Middle frontal gyrus (tissue), 1 donor: ENCODE data around the gene UTP25.
"Not testable (repeated sequence)": the region's sequence is repeated elsewhere in the genome, so short reads cannot be mapped to it uniquely, and the experiment has no call there.

Experiments
- DNase-seq: peaks from one replicate; pipeline ENCODE4 v3.0.0-alpha.2; 2015; ENCODE audit warnings: low spot score; ENCODE audit errors: extremely low spot score

UTP25 gene

GRCh38 chr1:209871430-209871829 is 43.7 kb downstream of the UTP25 start:
- DNase-seq: no peak

DNA sequence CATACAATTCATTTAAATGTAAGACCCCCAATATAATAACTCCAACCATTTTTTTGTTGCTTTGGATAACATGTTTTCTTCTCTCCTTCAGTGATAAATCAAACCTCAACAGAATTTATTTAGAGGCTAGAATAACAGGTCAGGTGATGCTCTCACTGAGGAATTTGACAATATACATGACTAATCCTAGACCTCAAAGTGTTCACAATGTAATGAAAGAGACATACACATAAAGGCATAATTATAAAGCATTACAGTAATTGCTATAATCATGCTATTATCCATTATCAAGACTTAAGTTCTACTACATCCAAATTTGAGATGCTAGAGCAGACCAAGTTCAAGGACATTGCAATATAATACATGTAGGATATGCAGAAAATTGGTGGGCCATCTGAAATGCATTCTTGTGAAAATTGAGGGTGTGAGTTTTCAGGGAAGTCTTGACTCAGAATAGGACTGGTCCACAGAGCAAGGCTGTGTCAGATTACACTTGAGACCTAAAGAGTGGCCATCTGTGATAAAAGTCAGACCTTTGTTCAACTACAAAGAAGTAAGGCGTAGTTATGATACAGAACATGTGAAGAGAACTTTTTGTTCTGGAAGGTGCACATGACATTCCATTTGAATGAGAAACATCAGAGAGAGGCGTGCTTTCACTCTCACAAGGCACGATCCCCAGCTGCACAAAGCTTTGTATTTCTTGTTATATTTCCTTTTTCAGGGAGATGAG is 45.5 kb downstream of the UTP25 start:
- DNase-seq: no peak

DNA sequence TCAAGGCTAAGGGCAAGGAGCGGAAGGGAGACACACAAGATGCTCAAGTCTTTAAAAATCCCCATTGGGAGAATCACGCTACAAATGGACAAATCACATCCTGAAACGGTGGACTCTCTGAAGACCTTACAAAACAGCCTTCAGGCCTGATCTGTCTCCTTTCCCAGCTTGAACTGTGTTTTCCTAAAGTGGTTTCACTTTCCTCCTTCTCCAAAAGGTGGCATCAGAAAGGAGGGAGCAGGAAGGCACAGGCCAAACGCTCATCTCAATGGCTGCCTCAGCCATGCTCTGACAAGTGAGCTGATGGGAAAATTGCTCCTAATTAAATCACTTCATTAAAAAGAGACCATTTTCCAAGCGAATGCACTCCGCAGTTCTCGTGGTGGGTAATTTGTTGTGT is 47.7 kb downstream of the UTP25 start:
- DNase-seq: no peak

DNA sequence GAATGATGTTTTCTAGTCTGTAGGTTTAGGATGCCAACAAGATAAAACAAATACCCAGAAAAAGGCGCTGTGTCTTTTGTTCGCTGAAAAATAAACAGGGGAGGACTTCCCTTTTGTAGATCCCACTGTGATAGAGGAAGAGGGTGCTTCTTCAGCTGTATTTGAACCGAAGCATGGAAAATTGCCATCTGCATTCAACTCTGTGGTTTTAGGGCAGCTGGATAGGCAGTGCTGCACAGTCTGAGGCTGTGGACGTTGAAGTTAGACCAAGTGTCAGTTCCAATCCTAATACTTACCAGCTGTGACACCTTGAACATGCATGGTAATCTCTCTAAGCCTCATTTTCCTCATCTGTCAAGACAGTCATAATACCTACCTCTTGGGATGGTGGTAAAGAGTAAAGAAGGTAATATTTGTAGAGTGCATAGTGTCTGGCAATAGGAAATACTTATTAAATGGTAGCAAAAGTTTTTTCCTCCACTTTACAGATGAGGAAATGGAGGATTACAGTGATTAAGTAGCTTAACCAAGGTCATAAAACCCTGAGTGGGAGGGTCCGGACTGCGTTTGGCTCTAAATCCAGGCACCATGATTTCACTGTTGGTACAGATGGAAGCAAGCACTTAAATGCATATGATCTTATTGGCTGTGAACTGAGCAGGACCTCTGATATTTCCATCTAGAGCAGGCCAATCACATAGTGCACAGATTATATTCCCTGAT is 48.5 kb downstream of the UTP25 start:
- no peak for DNase-seq

- no peak for DNase-seq
Observed at GRCh38 chr1:209877087-209877764, 49.5 kb downstream of the UTP25 start.

DNA sequence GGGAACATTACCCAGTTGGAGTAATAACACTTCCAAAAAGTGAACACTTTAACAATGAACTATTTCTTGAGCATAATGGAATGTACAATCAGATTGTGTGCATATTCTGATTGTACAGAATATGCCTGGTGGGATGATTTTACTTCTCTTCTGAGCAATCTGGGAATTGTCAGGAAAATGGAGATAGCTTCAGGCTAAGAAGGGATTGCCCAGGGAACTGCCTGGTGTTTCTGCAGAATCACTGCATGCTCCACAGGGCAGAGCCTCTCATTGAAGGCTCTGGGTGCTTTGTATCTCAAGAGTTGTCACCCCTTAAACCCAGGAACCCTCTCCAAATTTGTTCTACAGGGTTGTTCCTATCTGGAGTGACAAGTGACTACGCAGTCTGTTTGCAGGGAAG is 51.2 kb downstream of the UTP25 start:
- no peak for DNase-seq

DNA sequence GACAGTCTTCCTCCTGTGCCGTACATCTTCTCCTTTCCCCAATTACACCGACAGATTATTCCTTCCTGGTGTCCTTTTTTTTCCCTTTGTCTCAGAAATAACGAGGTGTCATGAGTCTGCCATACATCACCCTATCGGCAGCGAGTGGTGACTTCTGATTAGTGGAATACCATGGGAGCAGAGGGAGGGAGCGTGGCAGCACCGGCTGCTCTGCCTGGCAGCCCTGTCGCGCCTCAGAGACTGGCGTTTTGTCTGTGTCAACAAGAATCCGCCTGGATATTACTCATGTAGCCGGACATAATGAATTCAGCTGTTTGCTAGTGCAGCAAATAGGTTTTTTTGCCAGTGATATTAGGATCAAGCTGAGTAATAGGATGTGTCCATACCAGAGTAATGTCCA is 51.8 kb downstream of the UTP25 start:
- peak; percentile 60 for DNase-seq

- no peak for DNase-seq
Observed at GRCh38 chr1:209880031-209880430, 52.3 kb downstream of the UTP25 start.

GRCh38 chr1:209881619-209882018 is 53.8 kb downstream of the UTP25 start:
- no peak for DNase-seq

- DNase-seq: no peak
Observed at GRCh38 chr1:209882286-209882685, 54.5 kb downstream of the UTP25 start.

- DNase-seq: no peak
Observed at GRCh38 chr1:209882942-209883340, 55.2 kb downstream of the UTP25 start.

DNA sequence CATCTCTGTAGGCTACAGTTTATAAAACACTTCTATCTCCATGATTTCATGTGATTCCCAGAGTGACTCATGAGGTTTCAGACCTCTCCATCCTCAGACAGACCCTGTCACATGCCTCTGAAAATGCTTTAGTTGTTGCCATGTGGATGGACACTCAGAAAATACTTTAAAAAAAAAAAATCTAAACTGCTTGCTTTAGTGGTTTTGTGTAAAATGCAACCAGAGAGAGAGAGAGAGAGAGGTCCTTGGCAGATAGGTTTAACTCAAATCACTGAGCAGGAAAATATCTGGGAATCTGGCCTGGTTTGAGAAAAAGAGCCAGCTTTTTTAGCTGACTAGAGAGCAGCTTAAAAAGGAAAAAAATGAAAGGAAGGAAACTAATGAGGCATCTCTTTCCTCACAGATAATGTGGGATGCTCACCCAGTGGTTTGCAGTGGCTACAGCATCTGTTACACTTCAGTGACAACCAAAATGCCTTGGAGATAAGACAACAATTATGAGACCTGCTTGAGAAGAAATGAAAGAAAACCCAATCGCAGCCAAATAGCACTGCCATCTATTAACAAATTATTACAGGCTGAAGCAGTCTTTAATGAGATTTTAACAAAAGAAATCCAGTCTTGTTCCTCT is 55.7 kb downstream of the UTP25 start:
- DNase-seq: no peak

- no peak for DNase-seq
Observed at GRCh38 chr1:209884249-209884648, 56.5 kb downstream of the UTP25 start.

- no peak for DNase-seq
Observed at GRCh38 chr1:209884665-209885117, 56.9 kb downstream of the UTP25 start.

DNA sequence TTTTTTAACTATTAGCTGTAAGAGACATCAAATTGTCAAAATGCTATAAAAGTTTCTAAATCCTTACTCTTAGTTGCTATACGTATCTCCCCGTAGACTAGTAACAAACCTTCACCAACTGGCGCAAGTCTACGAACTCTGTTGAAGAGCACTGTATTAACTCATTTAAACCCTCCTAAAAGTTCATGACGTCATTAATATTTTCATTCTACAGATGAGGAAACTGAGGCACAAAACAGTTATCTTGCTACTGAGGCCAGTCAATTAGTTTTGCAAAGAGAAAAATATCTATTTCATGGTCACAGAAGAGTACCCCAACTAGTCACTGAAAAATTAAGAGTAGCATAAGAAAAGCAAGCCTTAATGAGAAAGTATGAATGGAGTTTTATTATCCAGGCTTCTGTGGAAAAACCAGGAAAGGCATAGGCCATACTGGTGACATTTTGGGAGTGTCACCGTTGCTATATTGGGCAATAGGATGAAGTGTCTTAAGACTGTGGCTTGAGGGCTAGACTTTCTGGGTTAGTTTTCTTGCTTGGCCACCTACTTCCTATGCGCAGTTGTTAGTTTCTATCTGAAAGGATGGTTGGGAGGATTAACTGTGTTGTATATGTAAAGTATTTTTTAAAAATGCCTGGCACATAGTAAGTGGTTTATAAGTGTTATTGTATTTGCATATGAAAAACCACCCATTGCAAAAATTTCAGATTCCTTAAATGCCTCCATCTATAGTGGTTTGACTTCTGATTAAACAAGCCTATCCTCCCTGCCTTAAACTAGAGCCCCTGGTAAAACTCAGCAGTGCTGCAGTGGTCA is 57.8 kb downstream of the UTP25 start:
- no peak for DNase-seq

DNA sequence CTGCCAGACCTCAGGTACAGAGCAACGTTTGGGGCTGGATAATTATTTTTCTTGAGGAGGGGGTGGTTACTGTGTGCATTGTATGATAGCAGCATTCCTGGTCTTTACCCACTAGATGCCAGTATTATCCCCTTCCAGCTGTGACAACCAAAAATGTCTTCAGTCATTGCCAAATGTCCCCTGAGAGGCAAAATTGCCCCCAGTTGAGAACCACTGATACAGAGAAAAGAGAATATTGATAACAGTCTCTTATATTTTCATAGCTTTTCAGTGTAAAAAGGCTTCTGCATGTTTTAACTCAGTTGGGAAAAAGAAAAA is 58.4 kb downstream of the UTP25 start:
- DNase-seq: no peak

DNA sequence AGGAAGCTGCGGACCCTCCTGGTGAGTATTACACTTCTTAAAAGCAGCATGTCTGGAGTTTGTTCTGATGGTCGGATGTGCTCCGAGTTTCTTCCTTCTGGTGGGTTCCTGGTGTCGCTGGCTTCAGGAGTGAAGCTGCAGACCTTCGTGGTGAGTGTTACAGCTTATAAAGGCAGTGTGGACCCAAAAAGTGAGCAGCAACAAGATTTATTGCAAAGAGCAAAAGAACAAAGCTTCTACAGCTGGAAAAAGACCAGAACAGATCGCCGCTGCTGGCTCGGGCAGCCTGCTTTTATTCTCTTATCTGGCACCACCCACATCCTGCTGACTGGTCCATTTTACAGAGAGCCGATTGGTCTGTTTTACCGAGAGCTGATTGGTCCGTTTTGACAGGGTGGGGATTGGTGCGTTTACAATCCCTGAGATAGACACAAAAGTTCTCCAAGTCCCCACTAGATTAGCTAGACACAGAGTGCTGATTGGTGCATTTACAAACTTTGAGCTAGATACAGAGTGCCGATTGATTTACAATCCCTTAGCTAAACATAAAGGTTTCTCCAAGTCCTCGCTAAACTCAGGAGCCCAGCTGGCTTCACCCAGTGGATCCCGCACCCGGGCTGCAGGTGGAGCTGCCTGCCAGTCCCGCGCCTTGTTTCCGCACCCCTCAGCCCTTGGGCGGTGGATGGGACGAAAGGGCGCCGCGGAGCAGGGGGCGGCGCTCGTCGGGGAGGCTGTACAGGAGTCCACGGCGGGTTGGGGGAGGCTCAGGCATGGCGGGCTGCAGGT is 60.7 kb downstream of the UTP25 start:
- DNase-seq: not testable (repeated sequence)

- no peak for DNase-seq
Observed at GRCh38 chr1:209889077-209889418, 61.3 kb downstream of the UTP25 start.

- no peak for DNase-seq
Observed at GRCh38 chr1:209890641-209891330, 63.0 kb downstream of the UTP25 start.

- DNase-seq: no peak
Observed at GRCh38 chr1:209893751-209894150, 66.0 kb downstream of the UTP25 start.
